Activated CD4-positive, CD25-positive, alpha-beta regulatory T cell treated with anti-CD3 and anti-CD28 coated beads, Interleukin-2, amount 50 U/mL, for 72 hours (primary cell): ENCODE results near the gene PAX5.

ENCODE experiments used
- DNase-seq: peaks from one replicate; pipeline ENCODE4 v3.0.0; 2021

PAX5 gene

DNA sequence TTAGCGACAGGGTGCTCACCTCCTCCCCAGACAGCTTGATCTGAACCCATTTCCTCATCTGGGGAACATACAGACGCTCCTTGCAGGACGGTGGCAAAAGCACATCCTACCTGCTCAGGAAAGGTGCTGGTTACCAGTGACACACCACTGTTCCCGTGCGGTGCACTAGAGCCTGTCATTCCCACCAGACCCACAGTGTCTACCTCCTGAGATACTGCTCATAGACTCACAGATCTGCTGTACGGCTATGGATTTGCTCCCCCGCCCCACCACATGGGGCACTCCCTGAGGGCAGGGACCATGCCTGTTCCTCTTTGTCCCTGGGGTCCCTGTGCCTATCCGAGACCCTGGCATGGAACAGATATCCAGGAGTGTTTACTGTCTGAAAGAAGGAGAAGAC, 208.9 kb downstream of the PAX5 start:
- no peak for DNase-seq

DNA sequence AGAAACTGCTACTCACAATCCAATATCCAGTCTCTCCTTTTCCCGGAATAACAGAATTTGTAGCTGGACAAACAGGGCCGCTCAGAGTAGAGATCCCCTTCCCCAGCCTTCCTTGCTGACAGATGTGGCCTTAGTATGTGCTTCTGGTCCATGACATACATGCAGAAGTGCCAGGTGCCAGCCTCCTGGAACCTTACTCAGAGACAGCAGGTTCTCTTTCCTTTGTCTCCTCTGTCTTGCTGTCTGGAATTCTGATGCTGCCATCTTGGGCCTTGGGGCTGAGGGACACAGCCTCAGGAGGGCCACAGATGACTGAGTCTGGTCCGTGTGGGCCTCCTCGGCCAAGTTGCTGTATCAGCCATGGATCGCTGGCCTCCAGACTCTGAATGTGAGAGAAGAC, 210.1 kb downstream of the PAX5 start:
- DNase-seq = no peak

DNA sequence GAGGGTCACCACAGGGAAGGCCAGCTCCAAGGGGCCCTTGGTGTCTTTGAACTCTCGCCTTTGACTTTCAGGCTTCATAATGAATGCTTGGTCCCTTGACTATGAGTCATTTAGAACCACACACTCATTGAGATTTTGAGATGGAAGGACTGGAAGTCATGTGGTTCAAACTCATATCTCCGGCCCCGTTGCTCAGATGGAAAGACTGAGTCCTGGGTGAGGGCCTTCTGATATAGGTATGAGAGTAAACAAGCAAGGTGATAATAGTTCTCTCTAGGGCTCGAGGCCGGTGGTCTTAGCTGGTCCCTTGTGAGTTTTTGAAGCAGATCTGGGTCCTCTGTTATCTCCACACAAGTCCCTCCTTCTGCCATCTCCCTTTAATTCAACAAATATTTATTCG, 210.6 kb downstream of the PAX5 start:
- no peak for DNase-seq

DNA sequence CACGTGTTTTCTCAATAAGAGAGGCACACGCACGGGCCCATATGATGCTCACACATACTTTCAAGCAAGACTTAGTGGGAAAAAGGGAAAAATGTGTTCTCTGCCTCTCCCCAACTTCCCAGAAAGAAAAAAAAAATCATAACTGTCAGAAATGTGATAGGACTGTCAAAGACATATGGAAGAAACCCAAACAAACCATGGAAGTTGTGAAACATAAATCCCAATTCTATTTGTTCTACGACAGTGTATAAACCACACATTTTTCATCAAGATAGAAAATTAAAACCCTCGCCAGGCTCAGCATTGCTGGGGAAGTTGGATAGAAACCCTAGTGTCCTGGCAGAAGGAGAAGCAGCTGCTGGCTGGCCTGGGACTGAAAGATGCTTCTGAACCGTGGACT, 211.9 kb downstream of the PAX5 start:
- DNase-seq = no peak

DNA sequence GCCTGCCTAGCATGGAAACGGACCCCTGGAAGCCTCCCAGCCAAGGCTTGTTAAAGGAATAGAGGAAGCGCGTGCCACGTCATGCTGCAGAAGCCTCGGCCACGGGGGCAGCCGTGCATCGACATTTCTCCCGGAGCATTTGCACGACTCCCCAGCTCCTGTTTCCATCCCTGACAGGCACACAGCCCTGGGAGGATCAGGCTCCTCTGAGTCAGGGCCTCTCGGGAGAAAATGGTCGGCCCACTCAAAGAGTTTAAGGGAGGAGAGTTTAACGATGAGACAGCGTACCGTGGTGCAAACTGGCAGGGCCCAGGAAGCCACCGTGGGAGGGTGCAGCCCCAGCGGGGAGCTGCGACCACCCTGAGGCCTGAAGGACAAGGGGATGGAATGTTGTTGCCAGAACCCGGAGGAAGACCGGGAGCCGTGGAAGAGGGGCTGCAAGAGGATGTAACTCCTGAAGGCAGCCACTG, 213.6 kb downstream of the PAX5 start:
- DNase-seq = no peak

DNA sequence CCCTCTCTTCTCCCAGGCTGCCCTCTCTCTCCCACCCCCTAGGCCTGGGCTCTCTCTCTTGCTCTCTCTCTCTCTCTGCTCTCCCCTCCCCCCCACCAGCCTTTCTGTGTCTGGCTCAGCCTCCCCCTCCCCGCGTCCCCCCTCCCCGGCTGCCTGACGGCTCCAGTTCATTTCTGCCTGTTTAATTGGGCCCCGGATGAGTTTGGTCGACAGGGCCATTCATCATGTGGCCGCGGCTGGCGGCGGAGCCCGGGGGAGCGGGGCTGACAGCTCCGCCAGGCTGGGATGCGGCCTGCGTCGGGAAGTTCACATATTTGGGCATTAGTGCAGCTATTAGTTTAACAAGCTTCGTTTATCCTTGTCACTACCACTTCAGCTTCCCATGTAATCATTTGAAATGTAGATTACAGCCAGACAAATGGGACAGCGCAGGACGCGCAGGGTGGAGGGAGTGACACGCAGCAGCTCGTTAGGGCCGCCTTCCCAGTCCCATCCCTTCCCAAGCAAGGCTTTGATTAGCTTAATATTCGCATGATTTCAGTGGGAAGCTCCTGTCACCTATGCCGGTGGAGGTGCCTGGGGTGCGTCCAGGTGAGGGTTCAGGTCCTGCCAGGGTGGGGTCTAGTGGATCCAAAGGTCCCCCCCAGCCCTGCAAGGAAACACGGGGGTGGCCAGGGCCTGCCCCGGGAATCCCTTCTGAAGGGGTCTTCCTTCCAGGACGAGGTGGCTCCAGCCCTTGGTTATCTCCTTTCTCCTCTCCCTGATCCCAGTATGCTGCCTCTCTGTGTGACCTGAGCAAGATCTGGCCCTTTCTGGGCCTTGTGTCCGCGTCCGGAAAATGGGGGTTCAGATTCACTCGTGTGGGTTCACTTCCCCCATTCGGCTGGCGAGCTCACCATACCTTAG, 214.8 kb downstream of the PAX5 start:
- no peak for DNase-seq

DNA sequence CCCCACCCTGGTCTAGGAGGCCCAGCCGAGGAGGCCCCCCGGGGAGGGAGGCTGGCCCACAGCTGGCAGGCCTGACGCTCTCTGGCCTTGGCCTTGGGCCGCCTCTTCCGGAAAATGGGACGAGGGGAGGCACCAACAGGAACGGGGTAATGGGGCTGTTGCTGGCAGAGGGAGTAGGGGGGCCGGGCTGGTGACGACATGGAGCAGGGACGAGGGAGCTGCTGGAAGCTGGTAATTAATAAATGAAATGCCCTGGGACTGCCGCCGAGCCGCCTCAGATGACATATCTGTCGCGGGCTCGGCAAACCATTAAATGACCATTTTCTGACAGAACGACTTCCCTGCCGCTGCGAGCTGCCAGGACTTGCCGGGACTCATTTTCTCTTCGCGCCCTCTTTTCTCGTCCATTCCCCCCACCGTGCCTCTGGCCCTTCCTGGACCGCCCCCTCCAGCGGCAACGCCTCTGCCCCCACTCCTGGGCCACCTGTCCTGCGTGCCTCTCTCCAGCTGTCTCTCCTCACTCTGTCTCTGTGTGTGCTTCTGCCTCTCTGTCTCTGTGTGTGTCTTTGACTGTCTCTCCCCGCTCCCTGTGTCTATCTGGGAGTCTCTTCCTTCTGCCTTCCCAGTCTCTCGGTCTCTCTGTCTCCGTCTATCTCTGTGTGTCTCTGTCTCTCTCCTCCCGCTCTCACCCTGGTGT, 215.7 kb downstream of the PAX5 start:
- DNase-seq = no peak

DNA sequence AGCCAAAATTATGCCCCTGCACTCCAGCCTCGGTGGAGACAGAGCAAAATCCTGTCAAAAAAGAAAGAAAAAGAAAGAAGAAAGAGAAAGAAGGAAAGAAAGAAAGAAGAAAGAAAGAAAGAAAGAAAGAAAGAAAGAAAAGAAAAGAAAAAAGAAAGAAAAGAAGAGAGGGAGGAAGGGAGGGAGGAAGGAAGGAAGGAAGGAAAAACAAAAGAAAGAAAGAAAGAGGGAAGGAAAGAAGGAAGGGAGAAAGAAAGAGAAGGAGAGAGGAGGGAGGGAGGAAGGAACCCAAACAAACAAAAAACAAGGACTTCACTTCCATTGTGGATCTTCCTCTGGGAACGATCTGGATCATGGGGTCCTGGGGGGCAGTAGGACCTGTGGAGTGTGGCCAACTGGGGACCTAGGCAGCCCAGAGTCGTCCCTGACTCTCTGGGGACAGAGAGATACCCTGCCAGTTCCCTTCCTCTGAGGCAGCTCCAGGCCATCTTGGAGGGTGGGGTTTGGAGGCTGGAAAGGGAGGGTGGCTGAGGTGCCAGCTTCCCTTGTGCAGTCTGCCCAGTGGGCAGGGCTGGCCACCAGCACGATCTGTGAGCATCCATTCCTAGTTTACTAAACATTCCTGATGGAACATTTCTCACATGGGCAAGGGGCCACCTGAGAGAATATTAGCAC, 216.8 kb downstream of the PAX5 start:
- no peak for DNase-seq

DNA sequence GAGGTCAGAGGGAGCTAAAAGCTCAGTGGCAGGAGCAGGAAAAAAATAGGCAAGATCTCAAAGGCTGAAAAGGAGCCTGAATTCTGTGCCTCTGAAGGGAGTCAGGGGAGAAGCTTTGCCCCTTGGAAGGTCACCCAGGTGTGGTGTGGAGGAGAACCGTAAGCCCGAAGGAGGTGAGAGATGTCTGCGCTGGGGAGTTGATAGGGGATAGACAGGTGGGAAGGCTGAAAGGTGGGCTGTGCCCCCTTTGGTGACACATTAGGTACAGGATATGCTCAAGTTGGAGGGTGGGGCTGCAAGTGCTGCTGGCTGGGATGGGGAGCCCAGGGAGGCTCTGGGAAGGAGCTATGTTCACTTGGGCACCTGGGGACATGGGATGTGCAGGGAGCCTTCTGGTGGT, 217.7 kb downstream of the PAX5 start:
- DNase-seq = no peak

DNA sequence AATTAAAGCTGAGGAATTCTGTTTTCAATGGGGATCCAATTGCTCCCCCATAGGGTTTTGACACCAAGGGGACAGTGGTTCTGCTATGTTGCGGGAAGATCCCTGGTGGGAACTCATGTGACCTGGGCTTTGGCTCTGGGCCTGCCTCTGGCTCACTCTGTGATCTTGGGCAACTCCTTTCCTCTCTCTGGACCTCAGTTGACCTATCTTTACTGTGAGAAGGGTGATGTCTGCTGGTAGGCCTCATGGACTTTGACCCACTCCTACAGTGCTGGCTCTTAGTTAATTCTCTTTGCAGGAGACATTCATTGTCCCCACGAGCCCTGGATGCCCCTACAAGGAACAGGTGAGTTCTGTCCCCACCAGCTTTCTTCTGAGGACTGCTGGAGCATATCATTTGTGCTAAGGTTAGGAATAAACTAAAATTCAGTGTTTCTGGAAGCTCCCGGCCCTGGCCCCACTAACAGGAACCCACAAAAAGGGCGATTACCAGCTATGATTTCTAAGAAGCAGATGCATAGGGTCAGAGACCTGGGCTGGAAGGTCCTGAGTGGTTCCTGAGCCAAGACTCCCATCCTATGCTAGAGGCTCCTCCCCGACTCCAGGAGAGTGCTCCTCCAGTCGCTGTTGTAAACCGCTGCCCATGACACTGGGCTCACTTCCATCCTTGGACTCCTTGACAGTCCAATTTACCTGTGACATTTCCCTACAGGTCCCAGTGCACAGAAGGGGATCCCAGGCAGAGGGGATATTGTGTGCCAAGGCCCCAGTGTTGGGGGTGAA, 218.3 kb downstream of the PAX5 start:
- no peak for DNase-seq

DNA sequence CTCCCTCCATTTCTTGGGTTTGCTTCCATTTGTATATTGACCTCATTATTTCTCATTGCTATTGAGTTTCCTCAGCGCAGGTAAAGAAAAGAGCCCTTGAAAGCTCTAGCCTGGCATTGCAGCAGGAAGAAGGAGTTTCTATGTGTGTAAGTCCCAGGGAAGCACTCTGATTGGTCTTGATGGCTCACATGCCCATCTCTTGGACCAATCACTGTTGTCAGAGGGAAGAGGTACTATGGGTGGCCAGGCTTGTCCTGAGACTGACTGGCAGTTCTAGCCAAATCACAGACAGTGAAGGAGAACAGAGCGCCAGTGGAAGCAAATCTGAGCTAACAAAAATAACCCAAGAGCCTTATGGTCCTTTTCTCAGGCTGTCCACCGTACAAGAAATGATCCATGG, 219.0 kb downstream of the PAX5 start:
- no peak for DNase-seq

DNA sequence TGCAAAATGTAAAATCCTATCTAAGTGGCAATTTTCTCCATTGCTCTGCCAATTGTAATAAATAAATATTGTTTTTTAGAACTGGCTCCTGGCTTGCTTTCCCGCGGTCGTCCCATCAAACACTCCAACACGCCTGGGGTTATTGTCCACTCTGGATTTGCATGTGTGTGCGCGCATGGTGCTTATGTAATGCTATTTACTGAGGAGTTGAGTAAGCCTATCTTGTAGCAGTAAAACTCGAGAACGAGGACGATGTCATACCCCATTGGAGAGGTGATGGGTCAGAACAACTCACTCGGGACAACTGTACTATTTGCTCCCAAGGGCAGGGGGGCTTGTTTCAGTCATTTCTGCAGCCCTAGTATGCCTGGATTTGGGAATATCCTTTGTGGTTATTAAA, 220.9 kb downstream of the PAX5 start:
- DNase-seq = no peak

DNA sequence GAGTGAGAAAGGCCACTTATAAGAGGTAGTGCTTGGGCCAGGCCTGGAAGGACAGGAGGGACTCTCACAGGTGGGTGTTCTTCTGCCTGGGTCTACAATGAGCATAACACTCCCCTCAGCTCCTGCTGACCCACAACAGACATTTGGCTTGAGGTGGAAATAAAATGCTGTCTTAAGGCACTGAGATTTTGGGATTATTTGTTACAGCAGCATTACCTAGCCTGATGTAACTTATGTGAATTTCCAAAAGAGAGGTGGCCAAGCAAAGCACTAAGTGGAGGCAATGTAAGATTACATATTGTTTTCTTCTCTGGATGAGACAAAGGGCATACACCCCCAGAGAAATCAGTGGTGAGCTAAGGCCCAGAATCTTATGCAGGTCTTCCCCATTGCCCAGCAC, 221.5 kb downstream of the PAX5 start:
- no peak for DNase-seq

DNA sequence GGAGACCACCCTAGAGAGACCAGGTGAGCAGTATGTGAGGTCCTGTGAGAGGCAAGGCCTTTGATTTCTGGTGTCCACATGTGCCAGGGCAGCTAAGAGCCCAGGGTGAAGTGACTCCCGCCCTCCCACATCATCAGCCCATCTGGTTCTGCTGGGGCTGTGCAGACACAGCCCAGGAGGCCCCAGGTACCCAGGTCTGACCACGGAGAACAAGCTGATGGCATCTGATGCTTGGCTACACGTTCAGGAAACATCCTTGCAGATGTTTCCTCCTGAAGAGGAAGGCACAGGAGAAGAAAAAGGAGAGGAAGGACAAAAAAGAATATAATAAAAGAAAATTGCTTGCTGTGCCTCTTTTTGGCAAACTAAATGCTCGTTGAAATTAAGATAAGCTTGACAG, 225.8 kb downstream of the PAX5 start:
- DNase-seq = no peak

DNA sequence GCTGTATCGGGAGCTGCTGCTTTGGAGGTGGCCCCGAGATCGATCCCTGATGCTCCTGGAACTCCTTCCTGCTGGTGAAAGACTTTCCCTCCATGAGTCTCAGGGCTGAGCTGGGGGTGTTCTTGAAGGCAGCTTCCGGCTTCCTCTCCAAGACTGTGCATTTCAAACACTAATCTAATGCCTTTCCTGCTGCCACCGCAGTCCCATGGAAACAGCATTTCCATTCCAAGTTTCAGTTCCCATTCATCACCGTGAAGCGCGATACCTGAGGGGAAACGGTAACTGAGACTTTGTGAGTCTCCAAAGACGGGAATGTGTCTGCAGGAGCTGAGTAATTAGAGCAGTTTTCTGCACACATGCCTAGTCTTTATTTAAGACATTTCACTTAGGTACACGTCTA, 230.1 kb downstream of the PAX5 start:
- no peak for DNase-seq

DNA sequence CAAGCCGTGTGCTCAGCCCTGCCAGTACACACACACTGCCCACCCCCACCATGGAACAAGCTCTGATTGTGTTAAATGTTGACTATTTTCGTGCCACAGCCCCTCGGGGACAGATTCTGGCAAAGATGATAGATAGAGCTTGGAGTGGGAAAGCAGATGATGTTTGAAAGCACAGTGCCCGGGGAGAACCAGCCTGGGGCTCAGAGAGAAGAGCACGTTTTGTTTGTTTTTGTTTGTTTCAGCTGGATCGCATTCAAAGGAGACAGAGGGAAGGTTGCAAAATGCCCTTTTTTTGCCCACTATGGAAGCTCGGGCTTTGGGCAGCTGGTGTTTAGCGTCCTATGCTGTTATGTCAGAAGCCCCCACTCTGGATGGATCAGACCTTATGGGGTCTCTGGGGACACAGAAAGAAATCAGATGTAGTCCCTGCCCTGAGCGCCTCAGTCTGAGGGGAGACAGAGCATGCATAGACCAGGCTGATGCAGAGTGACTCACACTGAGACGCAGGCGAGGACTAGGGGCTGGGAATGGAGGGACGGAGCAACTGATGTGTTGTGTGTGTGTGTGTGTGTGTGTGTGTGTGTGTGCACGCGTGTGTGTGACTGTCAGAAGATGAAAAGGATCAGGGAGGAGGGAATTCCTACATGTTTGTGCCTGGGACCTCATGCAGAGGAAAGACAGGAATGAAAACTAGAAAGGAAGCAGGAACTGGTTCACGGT, 231.7 kb downstream of the PAX5 start:
- no peak for DNase-seq

DNA sequence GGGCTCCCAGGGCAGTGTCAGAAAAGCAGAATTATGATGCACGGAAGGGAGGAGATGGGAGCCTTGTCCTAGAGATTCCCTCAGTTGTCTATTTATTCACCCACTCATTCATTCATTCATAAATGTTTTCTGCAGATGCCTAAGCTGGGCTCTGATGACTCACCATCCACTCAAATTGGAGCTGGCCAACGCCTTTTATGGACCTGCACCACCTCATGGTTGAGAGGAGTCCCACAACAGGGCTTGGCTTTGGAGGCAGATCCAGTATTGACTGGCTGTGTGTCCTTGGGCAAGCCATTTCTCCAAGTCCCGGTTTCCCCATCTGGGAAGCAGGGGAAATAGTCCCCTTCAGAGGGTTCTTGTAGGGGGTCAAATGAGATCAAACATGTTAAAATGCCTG, 233.6 kb downstream of the PAX5 start:
- no peak for DNase-seq

DNA sequence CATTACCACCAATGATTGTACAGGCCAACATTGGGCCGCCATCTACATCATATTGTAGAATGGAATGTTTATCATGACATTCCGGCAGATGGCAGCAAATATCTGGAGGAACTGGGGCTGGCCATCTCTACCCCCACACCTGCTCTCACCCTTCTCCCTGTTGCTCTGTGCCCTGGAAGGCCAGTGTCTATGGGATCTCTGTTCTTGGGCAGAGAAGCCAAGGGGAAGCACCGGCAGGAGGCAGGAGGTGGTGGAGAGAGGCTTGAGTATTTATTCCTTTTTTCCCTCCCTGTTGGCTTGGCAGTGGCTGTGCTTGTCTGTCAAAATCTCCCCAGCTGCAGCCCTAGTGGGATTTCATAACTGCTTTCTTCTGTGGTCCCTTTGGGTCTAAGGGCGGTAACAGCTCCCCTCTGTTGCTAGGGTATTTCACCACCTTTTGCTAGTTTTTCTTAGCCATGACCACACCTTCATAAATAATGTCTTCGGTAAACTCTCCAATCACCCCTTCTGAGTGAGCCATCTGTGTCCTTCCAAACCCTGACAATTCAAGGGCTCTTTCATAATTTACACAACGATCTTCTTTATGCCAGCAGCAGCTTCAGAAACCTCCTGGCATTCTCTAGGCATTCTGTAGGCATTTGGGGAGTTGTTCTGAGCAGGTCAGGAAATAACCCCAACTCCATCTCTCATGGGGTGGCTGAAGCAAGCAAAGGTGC, 235.6 kb downstream of the PAX5 start:
- DNase-seq = no peak

DNA sequence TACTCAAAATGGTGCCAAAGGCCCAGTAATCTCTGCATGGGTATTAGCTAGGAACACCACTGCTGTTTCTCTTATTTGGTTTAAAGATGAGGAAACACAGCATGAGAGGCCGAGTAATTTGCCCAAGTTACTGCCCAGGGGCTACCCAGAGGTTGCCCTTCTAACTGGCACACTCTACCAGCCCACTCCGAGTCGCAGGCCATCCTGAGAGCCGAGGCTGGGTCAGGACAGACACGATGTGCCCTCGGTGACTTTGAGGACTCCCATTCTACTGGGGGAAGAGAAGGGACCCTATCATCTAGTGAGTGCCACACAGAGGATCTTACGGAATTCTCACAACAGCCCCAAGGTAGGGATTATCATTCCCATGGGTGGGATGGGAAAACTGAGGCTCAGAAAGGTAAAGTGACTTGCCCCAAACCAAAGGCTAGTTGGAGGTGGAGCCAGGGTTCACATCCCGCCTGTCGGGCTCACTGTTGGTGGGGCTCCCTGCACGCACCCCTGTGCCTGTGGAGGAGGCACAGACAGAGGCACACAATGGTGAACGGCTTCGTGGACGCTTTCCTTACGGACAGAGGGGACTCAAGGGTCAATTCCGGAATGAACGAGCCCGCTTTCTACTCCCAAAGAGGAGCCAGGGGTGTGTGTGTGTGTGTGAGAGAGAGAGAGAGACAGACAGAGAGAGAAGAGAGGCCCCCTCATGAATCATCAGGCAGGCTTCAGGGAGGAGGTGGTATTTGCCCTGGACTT, 236.4 kb downstream of the PAX5 start:
- DNase-seq = no peak

DNA sequence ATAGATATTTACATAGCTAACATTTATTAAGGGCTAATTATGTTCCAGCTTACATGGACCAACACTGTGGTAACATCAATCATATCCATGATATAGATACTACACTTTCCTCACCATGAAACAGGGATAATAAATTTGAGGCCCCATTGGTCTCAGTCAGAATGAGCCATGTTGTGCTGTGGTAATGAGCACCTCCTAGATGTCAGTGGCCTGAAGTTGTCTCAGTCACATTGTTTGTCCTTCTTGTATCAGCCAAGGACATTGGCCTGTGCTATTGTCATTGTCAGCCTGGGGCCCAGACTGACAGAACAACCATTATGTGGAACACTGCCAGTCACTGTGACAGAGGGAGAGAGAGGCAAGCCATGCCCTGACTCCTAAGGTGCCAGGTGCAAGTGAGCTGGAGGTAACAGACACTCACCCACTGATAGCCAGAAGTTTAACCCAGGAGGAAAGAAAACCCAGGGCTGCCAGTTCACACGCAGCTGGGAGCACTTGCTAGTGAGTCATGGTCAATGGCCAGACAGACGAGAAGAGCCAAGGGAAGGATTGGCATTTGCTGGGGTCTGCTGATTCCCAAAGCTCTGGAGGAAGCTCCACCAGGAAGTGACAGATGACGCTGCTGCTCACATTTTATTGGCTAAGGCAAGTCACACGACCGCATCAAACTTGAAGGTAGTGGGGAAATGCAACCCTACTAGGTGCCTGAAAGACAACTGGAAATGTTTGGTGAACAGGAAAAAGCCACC, 237.2 kb downstream of the PAX5 start:
- no peak for DNase-seq
